GM20431 (cell line): ENCODE results near the gene SLC4A5.
"Not testable (repeated sequence)": the region's sequence is repeated elsewhere in the genome, so short reads cannot be mapped to it uniquely, and the experiment has no call there.

Source experiments
- in situ Hi-C: fragments of 300-500 bp; cut with MseI, MboI; formaldehyde crosslinking; loops from one replicate; pipeline ENCODE4 v1.15.0; 2020; ENCODE audit warnings: low sequenced_read_pairs; ENCODE audit not compliant: unreplicated experiment

The SLC4A5 gene

DNA sequence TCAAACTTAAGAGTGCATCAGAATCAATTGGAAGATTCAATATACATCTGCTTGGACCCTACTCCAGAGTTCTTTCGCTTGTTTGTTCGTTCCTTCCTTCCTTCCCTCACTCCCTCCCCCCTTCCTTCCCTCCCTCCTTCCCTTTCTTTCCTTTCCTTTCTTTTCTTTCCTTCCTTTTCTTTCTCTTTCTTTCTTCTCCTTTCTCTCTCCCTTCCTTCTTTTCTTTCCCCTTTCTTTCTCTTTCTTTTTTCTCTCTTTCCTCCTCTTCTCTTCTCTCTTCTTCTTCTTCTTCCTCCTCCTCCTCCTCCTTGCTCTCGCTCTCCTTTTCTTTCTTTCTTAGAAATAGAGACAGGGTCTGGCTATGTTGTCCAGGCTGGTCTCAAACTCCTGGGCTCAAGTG lies 98.9 kb downstream of the SLC4A5 start:
- in situ Hi-C loops: loop anchor here (10.0 kb wide), 1 partner anchor 91 kb away; no protein-coding TSS in a partner anchor

DNA sequence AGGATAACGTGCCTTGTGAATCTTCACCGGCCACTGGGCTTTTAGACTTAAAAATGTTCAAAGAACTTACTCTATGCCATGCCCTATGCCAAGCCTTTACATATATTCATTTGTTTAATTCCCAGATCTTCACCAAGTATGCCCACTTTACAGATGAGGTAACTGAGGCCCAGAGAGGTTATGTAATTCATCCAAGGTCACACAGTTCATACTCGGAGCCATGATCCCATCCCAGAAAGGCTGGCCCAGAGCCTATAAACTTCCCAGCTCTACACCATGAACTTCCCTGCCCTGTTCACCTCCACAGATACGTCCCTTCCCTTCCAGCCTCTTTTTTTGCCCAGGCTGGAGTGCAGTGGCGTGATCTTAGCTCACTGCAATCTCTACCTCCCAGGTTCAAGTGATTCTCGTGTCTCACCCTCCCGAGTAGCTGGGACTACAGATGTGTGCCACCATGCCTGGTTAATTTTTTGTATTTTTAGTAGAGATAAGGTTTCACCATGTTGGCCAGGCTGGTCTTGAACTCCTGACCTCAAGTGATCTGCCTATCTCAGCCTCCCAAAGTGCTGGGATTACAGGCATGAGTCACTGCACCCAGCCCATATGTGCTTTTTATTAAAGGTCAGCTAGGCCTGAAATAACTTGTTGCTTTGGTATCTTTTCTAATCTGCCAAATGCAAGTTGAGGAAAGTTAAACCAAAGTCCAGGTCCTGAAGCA lies 100.7 kb downstream of the SLC4A5 start:
- in situ Hi-C loops: loop anchor here (10.0 kb wide), 1 partner anchor 92 kb away; no protein-coding TSS in a partner anchor

DNA sequence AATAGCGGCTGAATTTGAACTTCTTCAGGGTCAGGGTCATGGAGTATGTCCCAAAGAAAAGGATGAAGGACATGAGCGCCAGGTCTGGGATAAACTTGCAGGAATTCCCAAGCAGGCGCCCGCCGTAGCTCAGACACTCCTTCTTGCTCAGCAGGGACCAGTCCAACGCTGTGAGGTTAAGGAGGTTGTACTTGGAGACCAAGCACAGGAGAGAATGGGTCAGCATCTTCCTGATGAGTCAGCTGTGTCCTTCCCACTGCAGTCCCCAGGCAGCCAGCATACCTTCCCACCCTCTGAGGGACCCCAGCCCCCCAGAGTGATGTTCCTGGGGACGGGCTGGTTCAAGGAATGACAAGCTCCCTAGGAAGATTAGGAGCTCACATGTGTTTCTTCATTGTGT lies 103.9 kb downstream of the SLC4A5 start:
- in situ Hi-C loops: no loop called here

- in situ Hi-C loops: no loop called here
Observed at GRCh38 chr2:74238879-74239278, 104.3 kb downstream of the SLC4A5 start.

DNA sequence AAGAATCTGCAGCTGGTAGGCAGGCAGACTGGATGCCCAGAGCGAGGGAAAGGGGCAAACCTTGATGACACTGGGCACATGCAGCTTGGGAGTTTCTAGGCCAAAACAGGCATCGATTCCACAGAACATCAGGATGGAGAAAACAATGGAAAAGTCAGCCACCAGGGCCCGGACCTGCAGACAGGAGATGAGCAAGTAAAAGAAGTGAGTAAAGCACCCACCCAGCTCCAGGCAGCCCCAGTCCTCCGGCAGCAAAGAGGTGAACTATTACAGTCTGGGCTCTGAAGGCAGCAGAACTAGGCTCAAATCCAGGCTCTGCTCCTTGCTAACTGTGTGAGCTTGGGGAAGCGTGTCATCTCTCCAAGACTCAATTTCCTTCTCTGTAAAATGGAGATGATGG lies 108.2 kb downstream of the SLC4A5 start:
- in situ Hi-C loops: no loop called here

- in situ Hi-C loops: no loop called here
Observed at GRCh38 chr2:74233648-74234047, 109.6 kb downstream of the SLC4A5 start.

DNA sequence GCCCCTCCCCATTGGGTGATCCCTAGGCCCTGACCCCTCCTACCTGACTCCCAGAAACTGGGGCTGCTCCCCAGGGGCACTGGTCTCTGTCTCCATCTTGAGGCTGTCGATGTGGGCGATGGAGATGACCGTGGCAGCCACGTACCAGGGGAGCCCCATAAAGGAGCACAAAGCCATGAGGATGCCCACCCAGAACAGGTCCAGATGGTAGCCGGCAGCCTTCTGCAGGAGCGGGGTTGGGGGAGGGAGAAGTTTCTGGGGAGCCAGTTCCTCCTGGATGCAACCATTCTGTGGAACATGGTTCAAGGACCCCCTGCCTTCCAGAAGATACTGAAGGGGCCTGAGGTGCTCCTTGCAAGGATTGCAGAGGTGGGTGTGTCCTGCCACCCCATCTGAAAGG lies 110.8 kb downstream of the SLC4A5 start:
- in situ Hi-C loops: no loop called here

DNA sequence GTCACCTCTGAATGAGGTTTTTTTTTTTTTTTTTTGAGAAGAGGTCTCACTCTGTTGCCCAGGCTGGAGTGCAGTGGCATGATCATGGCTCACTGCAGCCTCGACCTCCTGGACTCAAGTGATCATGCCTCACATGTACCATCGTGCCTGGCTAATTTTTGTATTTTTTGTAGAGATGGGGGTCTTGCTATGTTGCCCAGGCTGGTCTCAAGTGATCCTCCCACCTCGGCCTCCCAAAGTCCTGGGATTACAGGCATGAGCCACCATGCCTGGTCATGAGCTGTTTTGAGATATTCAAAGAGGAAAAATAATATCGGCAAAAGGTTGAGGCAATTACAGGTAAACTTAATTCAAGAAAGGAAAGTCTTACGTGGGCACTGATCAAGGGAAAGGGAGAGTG lies 113.4 kb downstream of the SLC4A5 start:
- in situ Hi-C loops: not testable (repeated sequence)

- in situ Hi-C loops: no loop called here
Observed at GRCh38 chr2:74228772-74229171, 114.4 kb downstream of the SLC4A5 start.

GRCh38 chr2:74227646-74228045 lies 115.6 kb downstream of the SLC4A5 start:
- in situ Hi-C loops: no loop called here

- in situ Hi-C loops: no loop called here
Observed at GRCh38 chr2:74226648-74227213, 116.5 kb downstream of the SLC4A5 start.

DNA sequence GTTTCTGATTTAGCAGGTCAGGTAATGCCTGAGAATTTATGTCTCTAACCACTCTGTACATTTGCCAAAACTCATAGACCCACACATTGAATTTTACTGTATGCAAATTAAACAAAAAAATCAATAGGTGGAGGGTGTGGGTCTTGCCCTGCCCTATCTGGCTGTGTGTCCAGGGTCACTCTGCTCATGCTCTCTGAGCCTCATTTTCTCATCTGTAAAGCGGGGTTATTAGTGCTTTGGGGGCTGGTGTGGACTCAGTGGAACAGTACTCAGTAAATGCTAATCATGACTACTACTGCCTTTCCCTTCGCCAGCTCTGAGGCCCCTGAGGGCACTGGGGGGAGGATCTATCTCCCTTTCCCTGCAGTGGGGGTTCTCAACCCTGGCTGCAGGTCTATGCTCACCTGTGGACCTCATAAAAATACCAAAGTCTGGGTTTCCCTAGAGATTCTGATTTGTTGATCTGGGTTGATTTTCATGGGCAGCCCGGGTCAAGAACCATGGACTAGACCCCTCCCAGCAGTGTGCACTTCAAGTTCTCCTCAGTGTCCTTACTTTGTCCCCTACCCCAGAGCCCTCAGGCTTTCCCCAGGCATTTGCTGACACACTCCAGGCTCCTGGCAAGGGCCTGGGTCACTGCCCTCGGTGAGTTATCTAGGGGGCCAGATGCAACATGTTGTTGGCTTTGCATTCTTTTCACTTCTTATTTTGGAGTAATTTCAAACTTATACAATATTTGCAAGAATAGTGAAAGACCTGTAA lies 117.3 kb downstream of the SLC4A5 start:
- in situ Hi-C loops: no loop called here

DNA sequence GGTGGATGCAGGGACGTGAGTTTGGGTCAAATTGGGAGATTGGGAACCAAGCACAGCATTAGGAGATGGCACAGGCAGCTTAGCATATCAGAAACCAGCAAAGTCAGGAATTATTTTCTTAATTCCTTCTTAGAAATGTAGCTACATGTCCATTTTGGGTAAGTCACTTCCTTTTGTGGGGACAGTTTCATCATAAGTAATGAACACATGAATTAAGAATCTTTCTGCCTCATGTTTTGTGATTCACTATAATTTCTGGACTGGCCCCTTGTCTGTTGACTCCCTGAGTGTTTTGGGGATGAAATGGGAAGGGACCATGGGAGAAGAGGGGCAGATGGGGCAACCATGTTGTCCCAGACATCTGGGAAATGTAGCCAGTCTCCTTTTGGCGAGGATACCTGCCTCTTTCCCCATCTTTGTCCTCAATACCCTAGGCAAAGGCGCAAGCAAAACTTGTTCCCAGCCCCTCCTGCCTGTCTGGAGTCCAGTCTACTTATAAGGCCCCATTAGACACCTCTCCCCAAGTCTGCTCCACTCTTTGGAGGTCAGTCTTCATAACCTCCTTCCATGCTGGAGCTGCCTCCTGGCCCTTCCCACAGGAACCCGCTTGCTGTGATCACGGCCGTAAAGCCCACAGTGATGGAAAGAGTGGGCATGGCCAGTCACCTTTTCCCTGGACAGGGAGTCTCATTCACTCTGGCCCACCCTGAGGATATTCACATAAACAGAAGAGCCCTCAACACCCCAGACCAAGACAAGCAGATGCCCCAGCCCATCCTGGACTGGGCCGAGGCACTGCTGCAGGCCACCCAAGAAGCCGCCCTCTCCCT lies 119.1 kb downstream of the SLC4A5 start:
- in situ Hi-C loops: no loop called here

- in situ Hi-C loops: no loop called here
Observed at GRCh38 chr2:74222300-74222650, 120.9 kb downstream of the SLC4A5 start.

- in situ Hi-C loops: no loop called here
Observed at GRCh38 chr2:74221604-74222299, 121.5 kb downstream of the SLC4A5 start.

- in situ Hi-C loops: no loop called here
Observed at GRCh38 chr2:74221091-74221490, 122.1 kb downstream of the SLC4A5 start.

GRCh38 chr2:74219846-74220486 lies 123.2 kb downstream of the SLC4A5 start:
- in situ Hi-C loops: no loop called here

DNA sequence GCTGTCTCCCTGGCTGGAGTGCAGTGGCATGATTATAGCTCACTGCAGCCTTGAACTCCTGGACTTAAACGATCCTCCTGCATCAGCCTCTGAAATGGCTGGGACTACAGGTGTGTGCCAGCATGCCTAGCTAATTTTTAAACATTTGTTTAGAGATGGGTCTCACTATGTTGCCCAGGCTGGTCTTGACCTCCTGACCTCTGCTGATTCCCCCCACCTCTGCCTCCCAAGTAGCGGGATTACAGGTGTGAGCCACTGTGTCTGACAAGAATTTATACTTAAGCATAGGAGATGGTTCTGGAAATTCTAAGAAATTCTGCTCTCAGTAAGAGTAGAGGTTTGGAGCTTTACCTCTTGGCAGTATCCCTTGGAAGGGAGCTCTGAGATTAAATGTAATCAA lies 126.6 kb downstream of the SLC4A5 start:
- in situ Hi-C loops: no loop called here

DNA sequence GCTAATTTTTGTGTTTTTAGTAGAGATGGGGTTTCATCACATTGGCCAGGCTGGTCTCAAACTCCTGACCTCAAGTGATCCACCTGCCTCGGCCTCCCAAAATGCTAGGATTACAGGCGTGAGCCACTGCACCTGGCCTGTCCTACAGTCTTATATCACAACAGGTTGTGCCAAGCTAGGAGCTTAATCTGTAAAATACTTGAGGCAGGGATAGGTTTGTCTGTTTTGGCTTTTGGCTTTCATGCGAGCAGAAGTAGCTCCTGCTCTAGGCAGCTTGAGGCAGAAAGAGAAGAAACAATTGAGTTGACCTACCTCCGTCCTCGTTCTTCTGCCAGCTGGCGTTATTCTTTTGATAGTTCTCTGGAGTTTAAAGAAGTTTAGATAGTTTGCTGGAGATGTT lies 127.4 kb downstream of the SLC4A5 start:
- in situ Hi-C loops: not testable (repeated sequence)
